H9 (cell line): Measurements from ENCODE around the gene PLEKHF1. TPM values are rescaled to one million over a fixed set of nuclear protein-coding genes. Genes with fewer than 3 reads are reported as not detected.

Source experiments
- DNase-seq: peaks from one replicate; pipeline ENCODE4 v3.0.0-alpha.2; 2017
- H2AFZ ChIP-seq: one replicate; pipeline ENCODE4 v1.6.1; 2013; ENCODE audit warnings: mild to moderate bottlenecking, low read length, control low read depth, moderate library complexity
- H2AK5ac ChIP-seq: 2 replicates; pipeline ENCODE4 v1.6.1; 2013; ENCODE audit warnings: low read length, control low read depth, mixed read lengths; ENCODE audit not compliant: insufficient read length
- H2BK120ac ChIP-seq: one replicate; pipeline ENCODE4 v1.6.1; 2013; ENCODE audit warnings: low read depth, mild to moderate bottlenecking, low read length, control low read depth, inconsistent platforms; ENCODE audit not compliant: poor library complexity, severe bottlenecking
- H2BK12ac ChIP-seq: 2 replicates; pipeline ENCODE4 v1.6.1; 2013; ENCODE audit warnings: low read length, control low read depth, mixed read lengths, low read depth; ENCODE audit not compliant: insufficient read length
- H2BK15ac ChIP-seq: 2 replicates; pipeline ENCODE4 v1.6.1; 2013; ENCODE audit warnings: low read depth, low read length, control low read depth
- H2BK20ac ChIP-seq: one replicate; pipeline ENCODE4 v1.6.1; 2013; ENCODE audit warnings: low read depth, mild to moderate bottlenecking, low read length, control low read depth, inconsistent platforms; ENCODE audit not compliant: poor library complexity, severe bottlenecking
- H2BK5ac ChIP-seq: 2 replicates; pipeline ENCODE4 v1.6.1; 2013; ENCODE audit warnings: low read length, control low read depth, mixed read lengths; ENCODE audit not compliant: insufficient read length
- H3K14ac ChIP-seq: 2 replicates; pipeline ENCODE4 v1.6.1; 2013; ENCODE audit warnings: low read length, control low read depth; ENCODE audit not compliant: insufficient read depth
- H3K18ac ChIP-seq: 2 replicates; pipeline ENCODE4 v1.6.1; 2013; ENCODE audit warnings: low read depth, mild to moderate bottlenecking, mixed read lengths, low read length, control low read depth; ENCODE audit not compliant: insufficient read length
- H3K23ac ChIP-seq: 2 replicates; pipeline ENCODE4 v1.6.1; 2013; ENCODE audit warnings: low read length, control low read depth, mixed read lengths, low read depth; ENCODE audit not compliant: insufficient read length
- H3K23me2 ChIP-seq: 2 replicates; pipeline ENCODE4 v1.6.1; 2013; ENCODE audit warnings: low read depth, mild to moderate bottlenecking, mixed read lengths, low read length, control low read depth; ENCODE audit not compliant: insufficient read length, poor library complexity, severe bottlenecking
- H3K27ac ChIP-seq: 2 replicates; pipeline ENCODE4 v1.5.1; 2013; ENCODE audit warnings: low read length, control low read depth, mixed read lengths, low read depth; ENCODE audit not compliant: insufficient read length
- H3K27me3 ChIP-seq: 2 replicates; pipeline ENCODE4 v1.6.1; 2013; ENCODE audit warnings: low read length, control low read depth, inconsistent platforms; ENCODE audit not compliant: insufficient read depth
- H3K4ac ChIP-seq: 2 replicates; pipeline ENCODE4 v1.6.1; 2013; ENCODE audit warnings: low read depth, mild to moderate bottlenecking, control low read depth, inconsistent platforms, low read length, moderate library complexity
- H3K4me1 ChIP-seq: 2 replicates; pipeline ENCODE4 v1.6.1; 2013; ENCODE audit warnings: low read length, control low read depth, inconsistent platforms; ENCODE audit not compliant: insufficient read depth
- H3K4me2 ChIP-seq: 2 replicates; pipeline ENCODE4 v1.6.1; 2013; ENCODE audit warnings: low read length, control low read depth, mixed read lengths; ENCODE audit not compliant: insufficient read length, insufficient read depth
- H3K56ac ChIP-seq: 2 replicates; pipeline ENCODE4 v1.6.1; 2013; ENCODE audit warnings: low read depth, mild to moderate bottlenecking, mixed read lengths, low read length, control low read depth; ENCODE audit not compliant: insufficient read length
- H3K79me1 ChIP-seq: 2 replicates; pipeline ENCODE4 v1.6.1; 2013; ENCODE audit warnings: low read depth, mild to moderate bottlenecking, moderate library complexity, low read length, control low read depth, inconsistent platforms; ENCODE audit not compliant: insufficient read depth, poor library complexity, severe bottlenecking
- H3K79me2 ChIP-seq: 2 replicates; pipeline ENCODE4 v1.6.1; 2013; ENCODE audit warnings: low read length, control low read depth, inconsistent platforms; ENCODE audit not compliant: insufficient read depth
- H3K9ac ChIP-seq: 2 replicates; pipeline ENCODE4 v1.6.1; 2013; ENCODE audit warnings: low read length, control low read depth, mixed read lengths; ENCODE audit not compliant: insufficient read length; ENCODE audit errors: extremely low read depth
- H3K9me3 ChIP-seq: one replicate; pipeline ENCODE4 v1.6.1; 2013; ENCODE audit warnings: low read depth, low read length, inconsistent platforms; ENCODE audit not compliant: control insufficient read depth
- H3T11ph ChIP-seq: one replicate; pipeline ENCODE4 v1.6.1; 2013; ENCODE audit warnings: mild to moderate bottlenecking, low read length, control low read depth, inconsistent platforms
- H4K20me1 ChIP-seq: one replicate; pipeline ENCODE4 v1.6.1; 2013; ENCODE audit not compliant: control insufficient read depth, insufficient read length, insufficient read depth
- H4K5ac ChIP-seq: 2 replicates; pipeline ENCODE4 v1.6.1; 2013; ENCODE audit warnings: low read depth, mild to moderate bottlenecking, mixed read lengths, low read length, control low read depth; ENCODE audit not compliant: insufficient read length
- H4K8ac ChIP-seq: replicated peaks from 2 replicates; pipeline ENCODE4 v1.6.1; 2013; ENCODE audit warnings: low read length, control low read depth, mixed read lengths, low read depth; ENCODE audit not compliant: insufficient read length
- H4K91ac ChIP-seq: 2 replicates; pipeline ENCODE4 v1.6.1; 2013; ENCODE audit warnings: low read depth, mild to moderate bottlenecking, moderate library complexity, mixed read lengths, low read length, control low read depth; ENCODE audit not compliant: insufficient read length
- H3K27ac Mint-ChIP-seq, 3 experiments: 2 replicates in 2 of 3; 3 replicates in 1 of 3; pipeline ENCODE4 v1.8.0; 2020 to 2021; ENCODE audit warnings: mixed read lengths in 3 of 3, mild to moderate bottlenecking in 1 of 3, moderate library complexity in 1 of 3
- H3K27me3 Mint-ChIP-seq: 2 replicates; pipeline ENCODE4 v1.8.0; 2021; ENCODE audit warnings: low read depth, mild to moderate bottlenecking, moderate library complexity, mixed read lengths
- H3K36me3 Mint-ChIP-seq, 3 experiments: 2 replicates in 2 of 3; 3 replicates in 1 of 3; pipeline ENCODE4 v1.8.0; 2020 to 2021; ENCODE audit warnings: low read depth in 3 of 3, mixed read lengths in 3 of 3; ENCODE audit not compliant: insufficient read depth in 1 of 3
- H3K4me1 Mint-ChIP-seq, 2 experiments: 2 replicates each; pipeline ENCODE4 v1.8.0; 2020; ENCODE audit warnings: mixed read lengths in 2 of 2
- H3K4me3 Mint-ChIP-seq, 2 experiments: 2 replicates in 1 of 2; 3 replicates in 1 of 2; pipeline ENCODE4 v1.8.0; 2020 to 2021; ENCODE audit warnings: mild to moderate bottlenecking in 2 of 2, mixed read lengths in 2 of 2, moderate library complexity in 1 of 2
- H3K9me3 Mint-ChIP-seq, 2 experiments: 2 replicates in 1 of 2; 3 replicates in 1 of 2; pipeline ENCODE4 v1.8.0; 2020; ENCODE audit warnings: mild to moderate bottlenecking in 2 of 2, mixed read lengths in 2 of 2, moderate library complexity in 1 of 2
- CTCF ChIP-seq: fragments of 200-600 bp; sonication (generic); conservative IDR thresholded peaks from 3 replicates; pipeline ENCODE4 v1.8.0; 2021; ENCODE audit warnings: antibody characterized with exemption, mild to moderate bottlenecking
- WGBS: extraction: QIAGEN DNeasy Blood & Tissue Kit; methylation state at CpG from one replicate; pipeline ENCODE4 v1.1.7; 2013; ENCODE audit warnings: missing lambda C conversion rate, low lambda C conversion rate, mixed read lengths; ENCODE audit not compliant: insufficient read length; ENCODE audit errors: extremely low coverage; 5-methylcytosine and 5-hydroxymethylcytosine counted together
- total RNA-seq: library from RNA; stranded (reverse); gene quantifications from 2 replicates; pipeline ENCODE4 v1.2.1, GENCODE V29; 2021

PLEKHF1 gene
- total RNA-seq, 1 experiment from 2014 or later: 4.9 TPM

- no peak overlapping the region for H4K91ac ChIP-seq
- H3K4me3 Mint-ChIP-seq: no peak overlapping the region
- peaks cover 8 to 9% of the 10 kb centered on the region in 2 experiments for H3K4me1 Mint-ChIP-seq
- no peak overlapping the region for H2BK20ac ChIP-seq
- H3K4me2 ChIP-seq: no peak overlapping the region
- H3K23ac ChIP-seq: no peak overlapping the region
- H3K56ac ChIP-seq: no peak overlapping the region
- no peak overlapping the region for H3K27ac ChIP-seq
- no peak overlapping the region for H2BK12ac ChIP-seq
- DNase-seq: no peak
- H3K9me3 ChIP-seq: no peaks in the 10 kb centered on the region
- H3K4me1 ChIP-seq: no peaks in the 10 kb centered on the region
- no peaks in the 10 kb centered on the region for H3K79me2 ChIP-seq
- no peaks in the 10 kb centered on the region for H3K27me3 Mint-ChIP-seq
- H2AFZ ChIP-seq: no peak overlapping the region
- no peak overlapping the region for H4K5ac ChIP-seq
- no peak overlapping the region for H2BK120ac ChIP-seq
- no CpG with 5 or more reads among the region's 20 CpGs for WGBS
- H3K36me3 Mint-ChIP-seq: peaks cover 0 to 6% (median 2%) of the 10 kb centered on the region in 3 experiments; a peak in 2 of 7 replicates
- H3K4ac ChIP-seq: no peak overlapping the region
- no peaks in the 10 kb centered on the region for H3K79me1 ChIP-seq
- H2AK5ac ChIP-seq: no peak overlapping the region
- no peak overlapping the region for H4K8ac ChIP-seq
- H3K14ac ChIP-seq: no peak overlapping the region
- H2BK15ac ChIP-seq: no peak overlapping the region; the same call in 1 of the 2 replicates
- H3K18ac ChIP-seq: no peak overlapping the region
- no peaks in the 10 kb centered on the region for H3K27me3 ChIP-seq
- no peaks in the 10 kb centered on the region for H4K20me1 ChIP-seq
- no peak overlapping the region for H3T11ph ChIP-seq
- H3K9ac ChIP-seq: no peak overlapping the region
- no peaks in the 10 kb centered on the region for H3K9me3 Mint-ChIP-seq
- H3K27ac Mint-ChIP-seq: no peak overlapping the region; a peak in 1 of 7 replicates
- no peak overlapping the region for H2BK5ac ChIP-seq
- no peaks in the 10 kb centered on the region for H3K23me2 ChIP-seq
- TF ChIP-seq CTCF: no peak
These were observed 13.3 kb downstream of the PLEKHF1 start for GRCh38 chr19:29678484-29679106.
